ENCODE data around the gene SIRT3.
A peak's percentile ranks its signal among the peaks of the same experiment; 100 is the strongest.
"Not testable (repeated sequence)": the region's sequence is repeated elsewhere in the genome, so short reads cannot be mapped to it uniquely, and the experiment has no call there.

Gene SIRT3

DNA sequence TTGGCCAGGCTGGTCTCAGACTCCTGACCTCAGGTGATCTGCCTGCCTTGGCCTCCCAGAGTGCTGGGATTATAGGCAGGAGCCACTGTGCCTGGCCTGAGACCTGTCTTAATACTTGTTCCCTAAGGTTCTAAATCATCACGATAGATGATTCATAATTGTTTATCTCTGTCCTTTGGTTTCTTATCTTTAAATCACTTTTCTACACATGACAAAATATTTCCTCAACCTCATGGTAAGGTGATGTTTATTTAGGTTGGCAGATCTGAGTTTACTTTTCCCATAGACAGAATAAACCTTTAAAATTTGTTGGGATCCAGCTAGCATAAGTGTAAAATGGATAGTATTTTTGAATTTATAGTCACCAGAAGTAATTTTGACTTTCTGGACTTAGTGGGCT is 4.2 kb upstream of the SIRT3 start:
- ATAC-seq (ENCODE audit: low read depth) = no peak
- Histone ChIP-seq H3K9me3 (ENCODE audit: severe bottlenecking) (no peaks in the 10 kb centered on the region), H3K4me3 (ENCODE audit: severe bottlenecking) (no peak overlapping the region), H3K27ac (ENCODE audit: poor library complexity, severe bottlenecking) (no peak overlapping the region), H3K36me3 (ENCODE audit: low read depth) (peaks cover 67% of the 10 kb centered on the region), H3K27me3 (ENCODE audit: insufficient read depth, poor library complexity, severe bottlenecking) (no peaks in the 10 kb centered on the region), H3K4me1 (ENCODE audit: insufficient read depth, poor library complexity, severe bottlenecking) (peaks cover 11% of the 10 kb centered on the region)
- no peak for DNase-seq (ENCODE audit: low spot score)
- TF ChIP-seq, protein P1, sequence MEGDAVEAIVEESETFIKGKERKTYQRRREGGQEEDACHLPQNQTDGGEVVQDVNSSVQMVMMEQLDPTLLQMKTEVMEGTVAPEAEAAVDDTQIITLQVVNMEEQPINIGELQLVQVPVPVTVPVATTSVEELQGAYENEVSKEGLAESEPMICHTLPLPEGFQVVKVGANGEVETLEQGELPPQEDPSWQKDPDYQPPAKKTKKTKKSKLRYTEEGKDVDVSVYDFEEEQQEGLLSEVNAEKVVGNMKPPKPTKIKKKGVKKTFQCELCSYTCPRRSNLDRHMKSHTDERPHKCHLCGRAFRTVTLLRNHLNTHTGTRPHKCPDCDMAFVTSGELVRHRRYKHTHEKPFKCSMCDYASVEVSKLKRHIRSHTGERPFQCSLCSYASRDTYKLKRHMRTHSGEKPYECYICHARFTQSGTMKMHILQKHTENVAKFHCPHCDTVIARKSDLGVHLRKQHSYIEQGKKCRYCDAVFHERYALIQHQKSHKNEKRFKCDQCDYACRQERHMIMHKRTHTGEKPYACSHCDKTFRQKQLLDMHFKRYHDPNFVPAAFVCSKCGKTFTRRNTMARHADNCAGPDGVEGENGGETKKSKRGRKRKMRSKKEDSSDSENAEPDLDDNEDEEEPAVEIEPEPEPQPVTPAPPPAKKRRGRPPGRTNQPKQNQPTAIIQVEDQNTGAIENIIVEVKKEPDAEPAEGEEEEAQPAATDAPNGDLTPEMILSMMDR (IDR thresholded peaks at IDR 0.05; ENCODE audit: poor library complexity, severe bottlenecking) = no peak

GRCh38 chr11:238346-238745 is 2.2 kb upstream of the SIRT3 start:
- not testable (repeated sequence) for H3K4me3 ChIP-seq (ENCODE audit: severe bottlenecking); H3K27me3 ChIP-seq (ENCODE audit: insufficient read depth, poor library complexity, severe bottlenecking); H3K9me3 ChIP-seq (ENCODE audit: severe bottlenecking); H3K27ac ChIP-seq (ENCODE audit: poor library complexity, severe bottlenecking); ATAC-seq (ENCODE audit: low read depth); DNase-seq (ENCODE audit: low spot score)
- Histone ChIP-seq H3K4me1 (ENCODE audit: insufficient read depth, poor library complexity, severe bottlenecking) (peaks cover 11% of the 10 kb centered on the region), H3K36me3 (ENCODE audit: low read depth) (peaks cover 47% of the 10 kb centered on the region)

DNA sequence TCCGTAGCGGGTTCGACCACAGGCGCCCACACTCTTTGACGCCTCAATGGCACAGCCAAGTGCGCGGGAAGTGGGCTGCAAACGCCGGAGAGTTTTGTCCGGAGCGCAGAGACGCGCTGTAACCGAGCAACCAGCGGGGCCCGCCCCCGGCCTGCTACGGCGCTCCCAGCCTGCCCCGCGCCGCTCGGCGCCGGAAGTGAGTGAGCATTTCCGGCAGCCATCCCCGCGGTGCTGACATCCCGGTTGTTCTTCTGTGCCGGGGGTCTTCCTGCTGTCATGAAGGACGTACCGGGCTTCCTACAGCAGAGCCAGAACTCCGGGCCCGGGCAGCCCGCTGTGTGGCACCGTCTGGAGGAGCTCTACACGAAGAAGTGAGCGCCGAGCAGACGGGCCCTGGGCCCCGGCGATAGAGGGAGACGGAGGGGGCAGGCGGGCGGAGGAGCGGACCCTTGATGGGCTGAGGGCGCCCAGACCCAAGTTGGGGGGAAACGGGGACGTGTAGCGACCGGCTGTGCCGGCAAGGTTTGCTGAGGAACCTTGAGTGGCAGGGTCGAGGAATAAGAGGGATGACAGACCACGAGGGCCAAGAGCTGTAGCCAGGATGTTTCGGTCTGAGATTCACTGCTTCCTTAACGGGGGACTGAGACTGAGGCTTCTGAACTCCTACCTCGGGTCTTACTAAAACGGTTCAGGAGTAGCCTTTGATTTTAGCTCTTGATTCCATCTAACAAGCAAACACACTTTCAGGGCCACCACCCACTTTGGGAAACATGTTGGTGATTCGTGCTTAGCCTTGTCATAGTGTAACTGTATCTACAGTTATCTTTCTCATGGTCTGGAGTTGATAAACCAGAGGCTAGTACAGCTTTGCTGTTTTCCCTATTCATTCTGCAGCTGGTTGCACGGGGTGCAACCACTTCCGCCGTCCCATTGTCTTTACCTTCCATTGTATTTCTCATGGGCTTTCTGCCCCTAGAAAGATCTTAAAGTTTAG is 929 bp upstream of the SIRT3 start, which contains the start of gene PSMD13:
TSS of gene PSMD13 (plus strand) at position 203 of the 994 bp plus-strand sequence. CDS start at position 277, 74 bp downstream.
- DNase-seq (ENCODE audit: low spot score) (no peak), ATAC-seq (ENCODE audit: low read depth) (peak; percentile 90)
- Histone ChIP-seq H3K27me3 (ENCODE audit: insufficient read depth, poor library complexity, severe bottlenecking) (no peaks in the 10 kb centered on the region), H3K36me3 (ENCODE audit: low read depth) (peaks cover 34% of the 10 kb centered on the region), H3K4me3 (ENCODE audit: severe bottlenecking) (peak within 1 kb of the TSS; percentile 94), H3K4me1 (ENCODE audit: insufficient read depth, poor library complexity, severe bottlenecking) (peaks cover 11% of the 10 kb centered on the region), H3K27ac (ENCODE audit: poor library complexity, severe bottlenecking) (peak within 1 kb of the TSS; percentile 77), H3K9me3 (ENCODE audit: severe bottlenecking) (no peaks in the 10 kb centered on the region)
- TF ChIP-seq, protein P1 (IDR thresholded peaks at IDR 0.05; ENCODE audit: poor library complexity, severe bottlenecking) = no peak

GRCh38 chr11:235609-235996 is 539 bp downstream of the SIRT3 start:
- peak overlapping the region; percentile 77 for H3K27ac ChIP-seq (ENCODE audit: poor library complexity, severe bottlenecking)
- peak; percentile 13; the same call in 2 of the 3 replicates for ATAC-seq (ENCODE audit: low read depth)
- H3K4me3 ChIP-seq (ENCODE audit: severe bottlenecking) = peak overlapping the region; percentile 94
- peaks cover 22% of the 10 kb centered on the region for H3K36me3 ChIP-seq (ENCODE audit: low read depth)
- no peaks in the 10 kb centered on the region for H3K9me3 ChIP-seq (ENCODE audit: severe bottlenecking)
- no peak for DNase-seq (ENCODE audit: low spot score)
- no peaks in the 10 kb centered on the region for H3K27me3 ChIP-seq (ENCODE audit: insufficient read depth, poor library complexity, severe bottlenecking)
- TF ChIP-seq, protein P1 (IDR thresholded peaks at IDR 0.05; ENCODE audit: poor library complexity, severe bottlenecking) = no peak
- peaks cover 11% of the 10 kb centered on the region for H3K4me1 ChIP-seq (ENCODE audit: insufficient read depth, poor library complexity, severe bottlenecking)

GRCh38 chr11:235180-235579 is 962 bp downstream of the SIRT3 start:
- DNase-seq (ENCODE audit: low spot score) = no peak
- Histone ChIP-seq H3K27me3 (ENCODE audit: insufficient read depth, poor library complexity, severe bottlenecking) (no peaks in the 10 kb centered on the region), H3K4me3 (ENCODE audit: severe bottlenecking) (peak overlapping the region; percentile 94), H3K27ac (ENCODE audit: poor library complexity, severe bottlenecking) (peak overlapping the region; percentile 77), H3K36me3 (ENCODE audit: low read depth) (peaks cover 18% of the 10 kb centered on the region), H3K9me3 (ENCODE audit: severe bottlenecking) (no peaks in the 10 kb centered on the region), H3K4me1 (ENCODE audit: insufficient read depth, poor library complexity, severe bottlenecking) (peaks cover 11% of the 10 kb centered on the region)
- ATAC-seq (ENCODE audit: low read depth) = no peak
- TF ChIP-seq, protein P1 (IDR thresholded peaks at IDR 0.05; ENCODE audit: poor library complexity, severe bottlenecking) = no peak
